HCT116 (cell line): ENCODE measurements around the gene ECM1. TPM values are rescaled to one million over a fixed set of nuclear protein-coding genes. Genes with fewer than 3 reads are reported as not detected.

Source experiments
- ATAC-seq: fragments of 200-7000 bp; cut with Tn5 transposase; 2 replicates; pipeline ENCODE4 v1.9.1; 2020; ENCODE audit warnings: mild to moderate bottlenecking, moderate library complexity
- BruUV-seq: library from RNA; stranded (reverse); fragments of 400-500 nt; replicated peaks from 2 replicates; lab custom pipeline; 2021; lab: Mats Ljungman, UMichigan
- CTCF ChIA-PET: fragments of 300-600 bp; sonication (Branson Sonifier 250); formaldehyde crosslinking; loops from one replicate; lab custom pipeline; 2021; ENCODE audit warnings: antibody characterized with exemption; lab: Charles Lee
- POLR2A ChIA-PET: fragments of 300-600, 350-600 bp; sonication (Branson Sonifier 250); formaldehyde crosslinking; loops from one replicate; lab custom pipeline; 2021; ENCODE audit warnings: antibody characterized with exemption; lab: Charles Lee
- RAD21 ChIA-PET, 2 experiments: fragments of 300-600 bp; sonication (Branson Sonifier 250); formaldehyde crosslinking; loops; one replicate each; lab custom pipeline; 2023; ENCODE audit warnings: low total read pairs in 2 of 2; ENCODE audit not compliant: uncharacterized antibody in 2 of 2, unreplicated experiment in 2 of 2, low non-redundant PET in 1 of 2; lab: Charles Lee
- DNase-seq: peaks from one replicate; pipeline ENCODE4 v3.0.0-alpha.2; 2010; ENCODE audit warnings: low read depth, low spot score
- H2AFZ ChIP-seq: fragments of 200-600 bp; shearing (Covaris generic), sonication (generic); 2 replicates; pipeline ENCODE4 v1.6.1; 2017; ENCODE audit warnings: low read depth, mixed run types, mixed read lengths, antibody characterized with exemption, low read length; ENCODE audit not compliant: poor library complexity, severe bottlenecking
- H3K27ac ChIP-seq: 2 replicates; pipeline ENCODE4 v1.5.1; 2012; ENCODE audit warnings: low read depth, low read length
- H3K27me3 ChIP-seq: fragments of 200-600 bp; sonication (generic); 2 replicates; pipeline ENCODE4 v1.6.1; 2016; ENCODE audit warnings: mixed run types, low read length, mixed read lengths; ENCODE audit not compliant: insufficient read depth
- H3K36me3 ChIP-seq, 2 experiments: fragments of 200-500 bp in 1 of 2; fragments of 200-600 bp in 1 of 2; sonication (Bioruptor generic) in 1 of 2; sonication (generic) in 1 of 2; 2 replicates each; pipeline versions ENCODE4 v1.5.1 to v1.6.1; 2014 to 2016; ENCODE audit warnings: low read length in 2 of 2, inconsistent platforms in 1 of 2, mixed read lengths in 1 of 2, mixed run types in 1 of 2; ENCODE audit not compliant: insufficient read depth in 2 of 2, control insufficient read depth in 1 of 2
- H3K4me1 ChIP-seq, 2 experiments: fragments of 200-600 bp in 1 of 2; sonication (generic) in 1 of 2; 2 replicates each; pipeline versions ENCODE4 v1.5.1 to v1.6.1; 2012 to 2017; ENCODE audit warnings: low read length in 2 of 2, inconsistent platforms in 1 of 2, mild to moderate bottlenecking in 1 of 2, mixed read lengths in 1 of 2, mixed run types in 1 of 2, moderate library complexity in 1 of 2; ENCODE audit not compliant: insufficient read depth in 2 of 2, control insufficient read depth in 1 of 2
- H3K4me2 ChIP-seq: fragments of 200-600 bp; sonication (generic); 2 replicates; pipeline ENCODE4 v1.6.1; 2017; ENCODE audit warnings: mixed run types, low read length, mixed read lengths
- H3K4me3 ChIP-seq, 2 experiments: fragments of 200-600 bp in 1 of 2; sonication (generic) in 1 of 2; replicated peaks in 1 of 2; 2 replicates each; pipeline ENCODE4 v1.5.1; 2011 to 2016; ENCODE audit warnings: low read length in 2 of 2, control low read depth in 1 of 2, low read depth in 1 of 2, mild to moderate bottlenecking in 1 of 2, mixed read lengths in 1 of 2, mixed run types in 1 of 2
- H3K79me2 ChIP-seq: fragments of 200-600 bp; sonication (generic); 2 replicates; pipeline ENCODE4 v1.6.1; 2017; ENCODE audit warnings: mild to moderate bottlenecking, mixed run types, low read length, moderate library complexity, mixed read lengths; ENCODE audit not compliant: insufficient read depth
- H3K9ac ChIP-seq: fragments of 200-600 bp; sonication (generic); 2 replicates; pipeline ENCODE4 v1.6.1; 2016; ENCODE audit warnings: low read length, mixed read lengths
- H3K9me2 ChIP-seq: fragments of 200-600 bp; sonication (generic), shearing (Covaris generic); 2 replicates; pipeline ENCODE4 v1.6.1; 2017; ENCODE audit warnings: mixed run types, mild to moderate bottlenecking, moderate library complexity; ENCODE audit not compliant: insufficient read depth
- H3K9me3 ChIP-seq, 2 experiments: fragments of 200-500 bp in 1 of 2; fragments of 200-600 bp in 1 of 2; sonication (Bioruptor generic) in 1 of 2; sonication (generic) in 1 of 2; 2 replicates each; pipeline ENCODE4 v1.6.1; 2014 to 2017; ENCODE audit warnings: low read length in 2 of 2, mixed read lengths in 2 of 2, inconsistent platforms in 1 of 2, low read depth in 1 of 2, mild to moderate bottlenecking in 1 of 2, mixed run types in 1 of 2, moderate library complexity in 1 of 2; ENCODE audit not compliant: control insufficient read depth in 1 of 2, insufficient read depth in 1 of 2
- H4K20me1 ChIP-seq: fragments of 200-600 bp; sonication (generic), shearing (Covaris generic); 2 replicates; pipeline ENCODE4 v1.6.1; 2017; ENCODE audit warnings: mixed run types, mild to moderate bottlenecking, moderate library complexity; ENCODE audit not compliant: insufficient read depth
- CEBPB ChIP-seq: IDR thresholded peaks from 2 replicates; pipeline ENCODE4 v1.6.1; 2012; ENCODE audit warnings: low read depth
- CTCF ChIP-seq, 3 experiments: fragments of 200-600 bp in 1 of 3; sonication (generic) in 1 of 3; IDR thresholded peaks in 2 of 3; conservative IDR thresholded peaks in 1 of 3; 2 replicates each; pipeline ENCODE4 v1.5.1; 2012 to 2017; ENCODE audit warnings: low read depth in 2 of 3, low read length in 2 of 3, antibody characterized with exemption in 1 of 3, borderline replicate concordance in 1 of 3, control low read depth in 1 of 3, mild to moderate bottlenecking in 1 of 3, mixed read lengths in 1 of 3, mixed run types in 1 of 3, moderate library complexity in 1 of 3; ENCODE audit not compliant: insufficient read depth in 1 of 3
- ELF1 ChIP-seq: IDR thresholded peaks from 2 replicates; pipeline ENCODE4 v1.6.1; 2012; ENCODE audit warnings: low read depth, borderline replicate concordance
- EZH2phosphoT487 ChIP-seq: fragments of 200-600 bp; IDR thresholded peaks from 2 replicates; pipeline ENCODE4 v1.6.1; 2018; ENCODE audit warnings: antibody characterized with exemption, borderline replicate concordance
- FOSL1 ChIP-seq: IDR thresholded peaks from 2 replicates; pipeline ENCODE4 v1.6.1; 2012; ENCODE audit warnings: low read depth
- JUND ChIP-seq: IDR thresholded peaks from 2 replicates; pipeline ENCODE4 v1.6.1; 2012
- POLR2AphosphoS5 ChIP-seq: IDR thresholded peaks from 2 replicates; pipeline ENCODE4 v1.6.1; 2011; ENCODE audit warnings: mild to moderate bottlenecking, low read depth, low read length, moderate library complexity
- REST ChIP-seq: IDR thresholded peaks from 2 replicates; pipeline ENCODE4 v1.6.1; 2012; ENCODE audit warnings: low read depth
- SIN3A ChIP-seq: IDR thresholded peaks from 2 replicates; pipeline ENCODE4 v1.6.1; 2012; ENCODE audit warnings: low read depth
- SP1 ChIP-seq: IDR thresholded peaks from 2 replicates; pipeline ENCODE4 v1.6.1; 2012; ENCODE audit warnings: low read depth
- SRF ChIP-seq: IDR thresholded peaks from 2 replicates; pipeline ENCODE4 v1.6.1; 2012; ENCODE audit warnings: low read depth
- YY1 ChIP-seq: IDR thresholded peaks from 2 replicates; pipeline ENCODE4 v1.6.1; 2011; ENCODE audit warnings: low read length, low read depth, moderate library complexity, mild to moderate bottlenecking; ENCODE audit not compliant: insufficient replicate concordance; ENCODE audit errors: extremely low read depth
- ZFX ChIP-seq: fragments of 450-650 bp; IDR thresholded peaks from 2 replicates; pipeline ENCODE4 v1.6.1; 2017
- ZNF274 ChIP-seq: fragments of 200-500 bp; sonication (Bioruptor generic); IDR thresholded peaks from 2 replicates; pipeline ENCODE4 v1.6.1; 2014; ENCODE audit warnings: mild to moderate bottlenecking, low read depth, low read length, inconsistent platforms
- intact Hi-C: fragments of 100-400 bp; cut with micrococcal nuclease; formaldehyde crosslinking; loops from 2 replicates; pipeline ENCODE4 v1.10.0; 2022
- total RNA-seq: library from RNA; stranded (reverse); gene quantifications from one replicate; pipeline ENCODE4 v1.2.1, GENCODE V29; 2021; ENCODE audit not compliant: unreplicated experiment
- TF ChIP-seq, protein P1 (sequence below): IDR thresholded peaks from 2 replicates; pipeline ENCODE4 v1.6.1; 2011; ENCODE audit warnings: mild to moderate bottlenecking, low read length, moderate library complexity; ENCODE audit not compliant: insufficient replicate concordance; ENCODE audit errors: extremely low read depth
- TF ChIP-seq, protein P2 (sequence below): IDR thresholded peaks from 2 replicates; pipeline ENCODE4 v1.6.1; 2012

The ECM1 gene
- total RNA-seq, 1 experiment from 2014 or later, result 2.0 TPM

DNA sequence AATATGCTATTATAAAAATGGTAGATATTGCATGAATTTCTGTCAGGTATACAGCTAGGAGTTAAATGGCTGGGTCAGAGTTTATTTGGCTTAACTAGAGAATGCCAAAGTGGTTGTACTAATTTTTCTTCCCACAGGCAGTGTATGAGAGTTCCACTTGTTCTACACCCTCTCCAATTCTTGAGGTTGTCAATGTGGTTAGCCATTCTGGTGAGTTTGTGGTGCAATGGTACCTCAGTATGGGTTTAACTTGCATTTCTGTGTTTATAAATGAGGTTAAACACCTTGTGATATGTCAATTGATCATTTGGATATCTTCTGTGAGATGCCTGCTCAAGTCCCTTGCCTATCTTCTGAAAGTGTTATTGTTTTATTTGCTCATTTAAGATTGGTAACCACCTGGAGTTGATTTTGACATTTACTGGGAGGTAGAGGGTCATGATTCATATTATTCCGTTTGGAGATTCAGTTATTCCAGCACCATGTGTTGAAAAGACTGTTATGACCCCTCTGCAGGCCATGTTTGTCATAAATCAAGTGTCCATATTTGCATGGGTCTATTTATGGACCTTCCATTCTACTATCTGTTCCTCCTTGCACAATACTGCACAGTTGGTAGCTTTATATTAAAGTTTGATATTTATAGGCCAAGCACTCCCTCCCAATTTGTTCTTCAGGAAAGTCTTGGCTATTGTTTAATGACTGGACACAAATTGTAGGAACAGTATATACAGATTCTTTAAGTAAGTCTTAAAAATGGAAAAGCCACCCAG lies 13.5 kb downstream of the ECM1 start:
- no peaks in the 10 kb centered on the region for H3K9me2 ChIP-seq
- no peak overlapping the region for H3K4me2 ChIP-seq
- no peaks in the 10 kb centered on the region for H3K79me2 ChIP-seq
- BruUV-seq, result no TSS peak
- no peak overlapping the region for H2AFZ ChIP-seq
- no peaks in the 10 kb centered on the region for H4K20me1 ChIP-seq
- H3K4me3 ChIP-seq, result no peak overlapping the region
- peaks cover 3 to 5% of the 10 kb centered on the region in 2 experiments; a peak in 3 of 4 replicates for H3K4me1 ChIP-seq
- RAD21 ChIA-PET, result no interaction called here
- POLR2A ChIA-PET, result no interaction called here
- H3K36me3 ChIP-seq, result no peaks in the 10 kb centered on the region
- H3K9ac ChIP-seq, result no peak overlapping the region
- no peaks in the 10 kb centered on the region for H3K9me3 ChIP-seq
- DNase-seq (no peak), ATAC-seq (no peak)
- H3K27me3 ChIP-seq, result no peaks in the 10 kb centered on the region
- intact Hi-C loops, result no loop called here
- CTCF ChIA-PET, result interaction anchor here (1.5 kb wide), 1 partner anchor 11 kb away, joined by 6 read pairs; no protein-coding TSS in a partner anchor
- no peak overlapping the region for H3K27ac ChIP-seq
- TF ChIP-seq REST (no peak), YY1 (no peak), SIN3A (no peak), JUND (no peak), SP1 (no peak), FOSL1 (no peak), ZNF274 (no peak), ELF1 (no peak), ZFX (no peak), POLR2AphosphoS5 (no peak), CTCF (IDR thresholded peaks at IDR 0.05 in 2 of 3, conservative IDR thresholded peaks at IDR 0.05 in 1 of 3; ENCODE audit: borderline replicate concordance in 1 of 3, insufficient read depth in 1 of 3, low read depth in 2 of 3, low read length in 2 of 3) (no peak), SRF (no peak), EZH2phosphoT487 (no peak), CEBPB (no peak)
- TF ChIP-seq, protein P1, sequence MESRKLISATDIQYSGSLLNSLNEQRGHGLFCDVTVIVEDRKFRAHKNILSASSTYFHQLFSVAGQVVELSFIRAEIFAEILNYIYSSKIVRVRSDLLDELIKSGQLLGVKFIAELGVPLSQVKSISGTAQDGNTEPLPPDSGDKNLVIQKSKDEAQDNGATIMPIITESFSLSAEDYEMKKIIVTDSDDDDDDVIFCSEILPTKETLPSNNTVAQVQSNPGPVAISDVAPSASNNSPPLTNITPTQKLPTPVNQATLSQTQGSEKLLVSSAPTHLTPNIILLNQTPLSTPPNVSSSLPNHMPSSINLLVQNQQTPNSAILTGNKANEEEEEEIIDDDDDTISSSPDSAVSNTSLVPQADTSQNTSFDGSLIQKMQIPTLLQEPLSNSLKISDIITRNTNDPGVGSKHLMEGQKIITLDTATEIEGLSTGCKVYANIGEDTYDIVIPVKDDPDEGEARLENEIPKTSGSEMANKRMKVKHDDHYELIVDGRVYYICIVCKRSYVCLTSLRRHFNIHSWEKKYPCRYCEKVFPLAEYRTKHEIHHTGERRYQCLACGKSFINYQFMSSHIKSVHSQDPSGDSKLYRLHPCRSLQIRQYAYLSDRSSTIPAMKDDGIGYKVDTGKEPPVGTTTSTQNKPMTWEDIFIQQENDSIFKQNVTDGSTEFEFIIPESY, result no peak
- TF ChIP-seq, protein P2, sequence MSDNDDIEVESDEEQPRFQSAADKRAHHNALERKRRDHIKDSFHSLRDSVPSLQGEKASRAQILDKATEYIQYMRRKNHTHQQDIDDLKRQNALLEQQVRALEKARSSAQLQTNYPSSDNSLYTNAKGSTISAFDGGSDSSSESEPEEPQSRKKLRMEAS, result no peak
